ENCODE data around the gene KANSL1.

Gene KANSL1

GRCh38 chr17:46043606-46044005 lies 149.6 kb downstream of the KANSL1 start:
- DNase-seq (ENCODE audit: low read depth in 2 of 2, low spot score in 1 of 2) = no peak

GRCh38 chr17:46042925-46043324 lies 150.3 kb downstream of the KANSL1 start:
- DNase-seq (ENCODE audit: low read depth in 2 of 2, low spot score in 1 of 2) = no peak

GRCh38 chr17:46042246-46042645 lies 151.0 kb downstream of the KANSL1 start:
- DNase-seq (ENCODE audit: low read depth in 2 of 2, low spot score in 1 of 2) = no peak

GRCh38 chr17:46039592-46040186 lies 153.5 kb downstream of the KANSL1 start:
- DNase-seq (ENCODE audit: low read depth in 2 of 2, low spot score in 1 of 2) = no peak

- no peak for DNase-seq (ENCODE audit: low read depth in 2 of 2, low spot score in 1 of 2)
Measured at GRCh38 chr17:46038937-46039336, 154.3 kb downstream of the KANSL1 start.

GRCh38 chr17:46038414-46038813 lies 154.8 kb downstream of the KANSL1 start:
- no peak for DNase-seq (ENCODE audit: low read depth in 2 of 2, low spot score in 1 of 2)

GRCh38 chr17:46037722-46038255 lies 155.4 kb downstream of the KANSL1 start:
- DNase-seq (ENCODE audit: low read depth in 2 of 2, low spot score in 1 of 2) = no peak

- DNase-seq (ENCODE audit: low read depth in 2 of 2, low spot score in 1 of 2) = no peak
Measured at GRCh38 chr17:46036491-46036890, 156.7 kb downstream of the KANSL1 start.

GRCh38 chr17:46035112-46035818 lies 158.0 kb downstream of the KANSL1 start:
- no peak for DNase-seq (ENCODE audit: low read depth in 2 of 2, low spot score in 1 of 2)

- no peak for DNase-seq (ENCODE audit: low read depth in 2 of 2, low spot score in 1 of 2)
Measured at GRCh38 chr17:46033392-46033791, 159.8 kb downstream of the KANSL1 start.

GRCh38 chr17:46032909-46033308 lies 160.3 kb downstream of the KANSL1 start:
- no peak for DNase-seq (ENCODE audit: low read depth in 2 of 2, low spot score in 1 of 2)

GRCh38 chr17:46031920-46032319 lies 161.3 kb downstream of the KANSL1 start:
- no peak for DNase-seq (ENCODE audit: low read depth in 2 of 2, low spot score in 1 of 2)

- no peak for DNase-seq (ENCODE audit: low read depth in 2 of 2, low spot score in 1 of 2)
Measured at GRCh38 chr17:46031440-46031839, 161.8 kb downstream of the KANSL1 start.

- no peak for DNase-seq (ENCODE audit: low read depth in 2 of 2, low spot score in 1 of 2)
Measured at GRCh38 chr17:46030752-46031151, 162.5 kb downstream of the KANSL1 start.

- DNase-seq (ENCODE audit: low read depth in 2 of 2, low spot score in 1 of 2) = no peak
Measured at GRCh38 chr17:46029627-46030026, 163.6 kb downstream of the KANSL1 start.

- DNase-seq (ENCODE audit: low read depth in 2 of 2, low spot score in 1 of 2) = no peak
Measured at GRCh38 chr17:46028981-46029565, 164.2 kb downstream of the KANSL1 start.

GRCh38 chr17:46028374-46028773 lies 164.9 kb downstream of the KANSL1 start:
- DNase-seq (ENCODE audit: low read depth in 2 of 2, low spot score in 1 of 2) = no peak

GRCh38 chr17:46027976-46028325 lies 165.3 kb downstream of the KANSL1 start:
- DNase-seq (ENCODE audit: low read depth in 2 of 2, low spot score in 1 of 2) = no peak

- DNase-seq (ENCODE audit: low read depth in 2 of 2, low spot score in 1 of 2) = no peak
Measured at GRCh38 chr17:46027048-46027975, 165.9 kb downstream of the KANSL1 start.

GRCh38 chr17:46026166-46027047 lies 166.8 kb downstream of the KANSL1 start:
- DNase-seq (ENCODE audit: low read depth in 2 of 2, low spot score in 1 of 2) = no peak

Measured in stimulated activated CD8-positive, alpha-beta memory T cell treated with anti-CD3 and anti-CD28 coated beads, Interleukin-4, amount 100 ng/mL, for 4 hours (primary cell).